Neural cell (in vitro differentiated cells): Measurements from ENCODE around the gene CPZ.

Experiments
- EZH2 ChIP-seq: fragments of 200-600, 300-800 bp; shearing (Covaris generic), sonication (generic); IDR thresholded peaks from 2 replicates; pipeline ENCODE4 v1.6.1; 2014; ENCODE audit warnings: antibody characterized with exemption, low read length, borderline replicate concordance, mild to moderate bottlenecking; ENCODE audit not compliant: insufficient read depth, poor library complexity, severe bottlenecking
- POLR2AphosphoS5 ChIP-seq: IDR thresholded peaks from 2 replicates; pipeline ENCODE4 v1.6.1; 2012
- TF ChIP-seq, protein P1 (sequence below): fragments of 450-650 bp; IDR thresholded peaks from 2 replicates; pipeline ENCODE4 v1.5.1; 2014; ENCODE audit warnings: antibody characterized with exemption, mild to moderate bottlenecking, moderate library complexity; ENCODE audit not compliant: poor library complexity, severe bottlenecking
- TF ChIP-seq, protein P2 (sequence below): IDR thresholded peaks from 2 replicates; pipeline ENCODE4 v1.6.1; 2012; ENCODE audit warnings: borderline replicate concordance

DNA sequence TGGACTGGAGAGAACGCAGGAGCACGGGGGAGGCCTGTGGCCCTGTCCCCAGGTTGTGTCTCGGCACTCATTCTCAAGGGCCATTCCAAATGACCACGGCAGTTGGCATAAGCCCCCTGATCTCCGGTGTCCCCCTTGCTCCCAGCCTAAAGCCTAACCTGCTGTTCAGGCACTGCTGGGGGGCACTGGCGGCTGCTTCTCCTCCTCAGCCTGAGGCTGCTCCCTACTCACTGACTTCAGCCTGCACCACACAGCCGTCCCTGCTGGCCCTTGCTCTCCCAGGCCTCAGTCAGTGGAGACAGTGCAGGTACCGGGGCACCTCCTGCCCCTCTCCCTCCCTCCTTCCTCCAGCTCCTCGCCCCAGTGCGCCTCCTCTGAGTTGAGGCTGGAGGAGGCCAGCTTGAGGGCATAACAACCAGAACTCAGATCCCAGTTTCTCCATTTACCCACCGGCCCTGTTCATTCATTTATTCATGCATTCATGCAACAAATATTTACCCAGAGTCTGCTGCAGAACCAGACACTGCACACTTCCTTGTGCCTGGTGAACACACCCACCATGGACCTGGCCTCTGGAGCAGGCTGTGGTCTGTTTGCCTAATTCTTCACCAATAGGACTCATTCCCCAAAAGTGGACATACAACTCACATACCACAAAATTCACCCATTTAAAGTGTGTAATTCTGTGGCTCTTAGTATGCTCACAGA, 65.0 kb downstream of the CPZ start:
- TF ChIP-seq POLR2AphosphoS5: no peak
- TF ChIP-seq, protein P1, sequence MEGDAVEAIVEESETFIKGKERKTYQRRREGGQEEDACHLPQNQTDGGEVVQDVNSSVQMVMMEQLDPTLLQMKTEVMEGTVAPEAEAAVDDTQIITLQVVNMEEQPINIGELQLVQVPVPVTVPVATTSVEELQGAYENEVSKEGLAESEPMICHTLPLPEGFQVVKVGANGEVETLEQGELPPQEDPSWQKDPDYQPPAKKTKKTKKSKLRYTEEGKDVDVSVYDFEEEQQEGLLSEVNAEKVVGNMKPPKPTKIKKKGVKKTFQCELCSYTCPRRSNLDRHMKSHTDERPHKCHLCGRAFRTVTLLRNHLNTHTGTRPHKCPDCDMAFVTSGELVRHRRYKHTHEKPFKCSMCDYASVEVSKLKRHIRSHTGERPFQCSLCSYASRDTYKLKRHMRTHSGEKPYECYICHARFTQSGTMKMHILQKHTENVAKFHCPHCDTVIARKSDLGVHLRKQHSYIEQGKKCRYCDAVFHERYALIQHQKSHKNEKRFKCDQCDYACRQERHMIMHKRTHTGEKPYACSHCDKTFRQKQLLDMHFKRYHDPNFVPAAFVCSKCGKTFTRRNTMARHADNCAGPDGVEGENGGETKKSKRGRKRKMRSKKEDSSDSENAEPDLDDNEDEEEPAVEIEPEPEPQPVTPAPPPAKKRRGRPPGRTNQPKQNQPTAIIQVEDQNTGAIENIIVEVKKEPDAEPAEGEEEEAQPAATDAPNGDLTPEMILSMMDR: no peak
- no peak for TF ChIP-seq EZH2
- TF ChIP-seq, protein P2, sequence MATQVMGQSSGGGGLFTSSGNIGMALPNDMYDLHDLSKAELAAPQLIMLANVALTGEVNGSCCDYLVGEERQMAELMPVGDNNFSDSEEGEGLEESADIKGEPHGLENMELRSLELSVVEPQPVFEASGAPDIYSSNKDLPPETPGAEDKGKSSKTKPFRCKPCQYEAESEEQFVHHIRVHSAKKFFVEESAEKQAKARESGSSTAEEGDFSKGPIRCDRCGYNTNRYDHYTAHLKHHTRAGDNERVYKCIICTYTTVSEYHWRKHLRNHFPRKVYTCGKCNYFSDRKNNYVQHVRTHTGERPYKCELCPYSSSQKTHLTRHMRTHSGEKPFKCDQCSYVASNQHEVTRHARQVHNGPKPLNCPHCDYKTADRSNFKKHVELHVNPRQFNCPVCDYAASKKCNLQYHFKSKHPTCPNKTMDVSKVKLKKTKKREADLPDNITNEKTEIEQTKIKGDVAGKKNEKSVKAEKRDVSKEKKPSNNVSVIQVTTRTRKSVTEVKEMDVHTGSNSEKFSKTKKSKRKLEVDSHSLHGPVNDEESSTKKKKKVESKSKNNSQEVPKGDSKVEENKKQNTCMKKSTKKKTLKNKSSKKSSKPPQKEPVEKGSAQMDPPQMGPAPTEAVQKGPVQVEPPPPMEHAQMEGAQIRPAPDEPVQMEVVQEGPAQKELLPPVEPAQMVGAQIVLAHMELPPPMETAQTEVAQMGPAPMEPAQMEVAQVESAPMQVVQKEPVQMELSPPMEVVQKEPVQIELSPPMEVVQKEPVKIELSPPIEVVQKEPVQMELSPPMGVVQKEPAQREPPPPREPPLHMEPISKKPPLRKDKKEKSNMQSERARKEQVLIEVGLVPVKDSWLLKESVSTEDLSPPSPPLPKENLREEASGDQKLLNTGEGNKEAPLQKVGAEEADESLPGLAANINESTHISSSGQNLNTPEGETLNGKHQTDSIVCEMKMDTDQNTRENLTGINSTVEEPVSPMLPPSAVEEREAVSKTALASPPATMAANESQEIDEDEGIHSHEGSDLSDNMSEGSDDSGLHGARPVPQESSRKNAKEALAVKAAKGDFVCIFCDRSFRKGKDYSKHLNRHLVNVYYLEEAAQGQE: no peak
